Activated CD4-positive, CD25-positive, alpha-beta regulatory T cell treated with anti-CD3 and anti-CD28 coated beads, Interleukin-2, amount 50 U/mL, for 16 hours (primary cell): ENCODE measurements around the gene SNX10.

ENCODE experiments used
- DNase-seq: peaks from one replicate; pipeline ENCODE4 v3.0.0-alpha.2; 2020; ENCODE audit warnings: low read depth, low spot score

SNX10 gene

GRCh38 chr7:26337232-26337865 is 45.7 kb downstream of the SNX10 start:
- DNase-seq: no peak

GRCh38 chr7:26340476-26341018 is 48.9 kb downstream of the SNX10 start:
- no peak for DNase-seq

- DNase-seq: no peak
Observed at GRCh38 chr7:26343320-26343832, 51.7 kb downstream of the SNX10 start.

GRCh38 chr7:26343837-26344236 is 52.2 kb downstream of the SNX10 start:
- DNase-seq: no peak

GRCh38 chr7:26345202-26345601 is 53.5 kb downstream of the SNX10 start:
- DNase-seq: no peak

GRCh38 chr7:26345837-26346236 is 54.2 kb downstream of the SNX10 start:
- DNase-seq: no peak

GRCh38 chr7:26346611-26347203 is 55.0 kb downstream of the SNX10 start:
- no peak for DNase-seq

GRCh38 chr7:26348234-26348851 is 56.7 kb downstream of the SNX10 start:
- DNase-seq: no peak

GRCh38 chr7:26349005-26349915 is 57.6 kb downstream of the SNX10 start:
- no peak for DNase-seq

GRCh38 chr7:26351171-26351570 is 59.5 kb downstream of the SNX10 start:
- no peak for DNase-seq

GRCh38 chr7:26356229-26356628 is 64.6 kb downstream of the SNX10 start:
- no peak for DNase-seq

GRCh38 chr7:26356929-26357798 is 65.5 kb downstream of the SNX10 start:
- DNase-seq: no peak

GRCh38 chr7:26357799-26358151 is 66.1 kb downstream of the SNX10 start:
- DNase-seq: no peak

- DNase-seq: no peak
Observed at GRCh38 chr7:26360650-26361049, 69.0 kb downstream of the SNX10 start.

GRCh38 chr7:26361637-26362036 is 70.0 kb downstream of the SNX10 start:
- DNase-seq: no peak

- DNase-seq: no peak
Observed at GRCh38 chr7:26363465-26363864, 71.8 kb downstream of the SNX10 start.

GRCh38 chr7:26365077-26365900 is 73.6 kb downstream of the SNX10 start:
- peak; percentile 32 for DNase-seq

GRCh38 chr7:26365901-26366275 is 74.2 kb downstream of the SNX10 start:
- no peak for DNase-seq

- no peak for DNase-seq
Observed at GRCh38 chr7:26367219-26367711, 75.6 kb downstream of the SNX10 start.

- DNase-seq: no peak
Observed at GRCh38 chr7:26368542-26368941, 76.9 kb downstream of the SNX10 start.
